Stimulated activated CD4-positive, alpha-beta T cell treated with anti-CD3 and anti-CD28 coated beads, Interleukin-12 subunit alpha, Interleukin-12 subunit beta, amount 100 ng/mL, for 24 hours (primary cell): Measurements from ENCODE around the gene LRBA.
"Not testable (repeated sequence)": the region's sequence is repeated elsewhere in the genome, so short reads cannot be mapped to it uniquely, and the experiment has no call there.

Experiments
- DNase-seq, 2 experiments: peaks; one replicate each; pipeline ENCODE4 v3.0.0-alpha.2; 2020; ENCODE audit warnings: low read depth in 2 of 2

LRBA gene

GRCh38 chr4:151014521-151015458 lies at the start of gene LRBA:
LRBA (minus strand) TSS chr4:151015284; CDS start chr4:151014642, 642 bp downstream.
- DNase-seq = peak; percentile 68 to 84

- DNase-seq = not testable (repeated sequence)
Measured at GRCh38 chr4:151063143-151063542, 48.1 kb upstream of the LRBA start.

- no peak for DNase-seq
Measured at GRCh38 chr4:151055539-151055938, 40.5 kb upstream of the LRBA start.

- DNase-seq = no peak
Measured at GRCh38 chr4:151052785-151053184, 37.7 kb upstream of the LRBA start.

- DNase-seq = no peak
Measured at GRCh38 chr4:151049430-151049884, 34.4 kb upstream of the LRBA start.

GRCh38 chr4:151048913-151049312 lies 33.8 kb upstream of the LRBA start:
- no peak for DNase-seq

GRCh38 chr4:151046609-151047008 lies 31.5 kb upstream of the LRBA start:
- no peak for DNase-seq

GRCh38 chr4:151045907-151046306 lies 30.8 kb upstream of the LRBA start:
- no peak for DNase-seq

GRCh38 chr4:151043803-151044515 lies 28.9 kb upstream of the LRBA start:
- DNase-seq = no peak

- DNase-seq = no peak
Measured at GRCh38 chr4:151039733-151040132, 24.6 kb upstream of the LRBA start.

- no peak for DNase-seq
Measured at GRCh38 chr4:151038452-151039157, 23.5 kb upstream of the LRBA start.

- no peak for DNase-seq
Measured at GRCh38 chr4:151035911-151036310, 20.8 kb upstream of the LRBA start.

- DNase-seq = no peak
Measured at GRCh38 chr4:151035328-151035727, 20.2 kb upstream of the LRBA start.

GRCh38 chr4:151034829-151035228 lies 19.7 kb upstream of the LRBA start:
- DNase-seq = no peak

GRCh38 chr4:151031831-151032605 lies 16.9 kb upstream of the LRBA start:
- DNase-seq = no peak

- DNase-seq = peak in 1 of 2 experiments; percentile 33
Measured at GRCh38 chr4:151029537-151029936, 14.5 kb upstream of the LRBA start.

- not testable (repeated sequence) for DNase-seq
Measured at GRCh38 chr4:151029006-151029405, 13.9 kb upstream of the LRBA start.

- no peak for DNase-seq
Measured at GRCh38 chr4:151025759-151026158, 10.7 kb upstream of the LRBA start.

- no peak for DNase-seq
Measured at GRCh38 chr4:151022586-151022985, 7.5 kb upstream of the LRBA start.

GRCh38 chr4:151021637-151022334 lies 6.7 kb upstream of the LRBA start:
- DNase-seq = no peak
